Large intestine (tissue), 3 donors: ENCODE measurements around the gene ANO6. TPM values are rescaled to one million over a fixed set of nuclear protein-coding genes. Genes with fewer than 3 reads are reported as not detected.
A peak's percentile ranks its signal among the peaks of the same experiment; 100 is the strongest.

Experiments used
- DNase-seq, 2 donors: peaks; one replicate each; pipeline versions ENCODE4 v3.0.0 to v3.0.0-alpha.2; 2013
- H3K27ac ChIP-seq: one replicate; pipeline ENCODE4 v1.5.1; 2013; ENCODE audit warnings: low read length
- H3K27me3 ChIP-seq: 2 replicates; pipeline ENCODE4 v1.6.1; 2013; ENCODE audit warnings: low read length; ENCODE audit not compliant: control insufficient read depth, insufficient read depth
- H3K36me3 ChIP-seq: 2 replicates; pipeline ENCODE4 v1.6.1; 2013; ENCODE audit warnings: low read length; ENCODE audit not compliant: control insufficient read depth, insufficient read depth
- H3K4me1 ChIP-seq: one replicate; pipeline ENCODE4 v1.6.1; 2013; ENCODE audit warnings: low read length; ENCODE audit not compliant: control insufficient read depth, insufficient read depth
- H3K4me3 ChIP-seq: one replicate; pipeline ENCODE4 v1.5.1; 2013; ENCODE audit warnings: low read length
- H3K9me3 ChIP-seq: one replicate; pipeline ENCODE4 v1.6.1; 2013; ENCODE audit warnings: mild to moderate bottlenecking, low read depth, low read length, moderate library complexity; ENCODE audit not compliant: control insufficient read depth
- WGBS: methylation state at CpG from one replicate; pipeline ENCODE4 v1.1.5; 2013; ENCODE audit warnings: low lambda C conversion rate; ENCODE audit not compliant: insufficient coverage; 5-methylcytosine and 5-hydroxymethylcytosine counted together
- polyA plus RNA-seq: library from polyadenylated mRNA; unstranded; fragments of 120-200 nt; gene quantifications from one replicate; pipeline ENCODE4 v1.2.1, GENCODE V29; 2013

The ANO6 gene
- polyA plus RNA-seq, 1 donor: 65.8 TPM

GRCh38 chr12:45212064-45212463 is 3.8 kb upstream of the ANO6 start:
- Histone ChIP-seq H3K36me3 (no peaks in the 10 kb centered on the region), H3K27me3 (no peaks in the 10 kb centered on the region), H3K4me3 (no peak overlapping the region), H3K4me1 (no peaks in the 10 kb centered on the region), H3K27ac (no peak overlapping the region), H3K9me3 (no peaks in the 10 kb centered on the region)
- DNase-seq: no peak
- WGBS: no CpG with 5 or more reads among the region's 1 CpG

- no peaks in the 10 kb centered on the region for H3K9me3 ChIP-seq
- H3K4me1 ChIP-seq: no peaks in the 10 kb centered on the region
- no peak overlapping the region for H3K4me3 ChIP-seq
- no peaks in the 10 kb centered on the region for H3K27me3 ChIP-seq
- WGBS: 100% methylated on average over 1 of the region's 1 CpG
- H3K27ac ChIP-seq: no peak overlapping the region
- H3K36me3 ChIP-seq: no peaks in the 10 kb centered on the region
- DNase-seq: no peak
Observed at GRCh38 chr12:45213107-45213506, 2.8 kb upstream of the ANO6 start.

GRCh38 chr12:45214071-45214470 is 1.8 kb upstream of the ANO6 start:
- H3K36me3 ChIP-seq: no peaks in the 10 kb centered on the region
- H3K4me3 ChIP-seq: no peak overlapping the region
- no peak for DNase-seq
- H3K9me3 ChIP-seq: no peaks in the 10 kb centered on the region
- H3K4me1 ChIP-seq: no peaks in the 10 kb centered on the region
- no peak overlapping the region for H3K27ac ChIP-seq
- no peaks in the 10 kb centered on the region for H3K27me3 ChIP-seq

- no peaks in the 10 kb centered on the region for H3K36me3 ChIP-seq
- no peaks in the 10 kb centered on the region for H3K9me3 ChIP-seq
- peak in 1 of 2 donors; percentile 36 for DNase-seq
- 8% methylated on average over 5 of the region's 11 CpGs for WGBS
- H3K27ac ChIP-seq: peak overlapping the region; percentile 99
- H3K4me1 ChIP-seq: peaks cover 4% of the 10 kb centered on the region
- H3K27me3 ChIP-seq: no peaks in the 10 kb centered on the region
- peak overlapping the region; percentile 84 for H3K4me3 ChIP-seq
Observed at GRCh38 chr12:45214749-45215418, 1.0 kb upstream of the ANO6 start.

GRCh38 chr12:45216230-45216982 is 511 bp downstream of the ANO6 start:
- Histone ChIP-seq H3K27me3 (no peaks in the 10 kb centered on the region), H3K9me3 (no peaks in the 10 kb centered on the region), H3K36me3 (no peaks in the 10 kb centered on the region), H3K4me3 (peak overlapping the region; percentile 84), H3K4me1 (peaks cover 12% of the 10 kb centered on the region), H3K27ac (peak overlapping the region; percentile 99)
- DNase-seq: peak; percentile 43 to 79
- 20% methylated on average over 1 of the region's 70 CpGs for WGBS

GRCh38 chr12:45216983-45217485 is 1.1 kb downstream of the ANO6 start:
- peak overlapping the region; percentile 99 for H3K27ac ChIP-seq
- no peaks in the 10 kb centered on the region for H3K27me3 ChIP-seq
- DNase-seq: no peak
- H3K4me1 ChIP-seq: peaks cover 12% of the 10 kb centered on the region
- no peaks in the 10 kb centered on the region for H3K36me3 ChIP-seq
- H3K4me3 ChIP-seq: peak overlapping the region; percentile 84
- WGBS: 0% methylated on average over 2 of the region's 9 CpGs
- H3K9me3 ChIP-seq: no peaks in the 10 kb centered on the region

- peaks cover 12% of the 10 kb centered on the region for H3K4me1 ChIP-seq
- H3K27me3 ChIP-seq: no peaks in the 10 kb centered on the region
- H3K36me3 ChIP-seq: no peaks in the 10 kb centered on the region
- DNase-seq: no peak
- WGBS: 0% methylated on average over 1 of the region's 2 CpGs
- H3K27ac ChIP-seq: peak overlapping the region; percentile 99
- H3K9me3 ChIP-seq: no peaks in the 10 kb centered on the region
- peak overlapping the region; percentile 84 for H3K4me3 ChIP-seq
Observed at GRCh38 chr12:45217846-45218245, 2.0 kb downstream of the ANO6 start.

- H3K27ac ChIP-seq: peak overlapping the region; percentile 58
- H3K9me3 ChIP-seq: no peaks in the 10 kb centered on the region
- peaks cover 15% of the 10 kb centered on the region for H3K4me1 ChIP-seq
- no CpG with 5 or more reads among the region's 2 CpGs for WGBS
- H3K27me3 ChIP-seq: no peaks in the 10 kb centered on the region
- no peak for DNase-seq
- no peaks in the 10 kb centered on the region for H3K36me3 ChIP-seq
- no peak overlapping the region for H3K4me3 ChIP-seq
Observed at GRCh38 chr12:45219621-45220020, 3.7 kb downstream of the ANO6 start.

- Histone ChIP-seq H3K27ac (peak overlapping the region; percentile 58), H3K4me3 (no peak overlapping the region), H3K27me3 (no peaks in the 10 kb centered on the region), H3K9me3 (no peaks in the 10 kb centered on the region), H3K36me3 (no peaks in the 10 kb centered on the region), H3K4me1 (peaks cover 15% of the 10 kb centered on the region)
- DNase-seq: peak; percentile 30 to 53
Observed at GRCh38 chr12:45220363-45220931, 4.6 kb downstream of the ANO6 start.

GRCh38 chr12:45220969-45221368 is 5.1 kb downstream of the ANO6 start:
- H3K9me3 ChIP-seq: no peaks in the 10 kb centered on the region
- H3K36me3 ChIP-seq: no peaks in the 10 kb centered on the region
- DNase-seq: no peak
- peaks cover 15% of the 10 kb centered on the region for H3K4me1 ChIP-seq
- no CpG with 5 or more reads among the region's 6 CpGs for WGBS
- H3K27ac ChIP-seq: peak overlapping the region; percentile 58
- no peak overlapping the region for H3K4me3 ChIP-seq
- H3K27me3 ChIP-seq: no peaks in the 10 kb centered on the region
